Stomach (tissue), 9 donors: Measurements from ENCODE around the gene KRTAP10-12. TPM values are rescaled to one million over a fixed set of nuclear protein-coding genes. Genes with fewer than 3 reads are reported as not detected.

ENCODE experiments used
- DNase-seq, 2 donors: peaks; one replicate each; pipeline versions ENCODE4 v3.0.0 to v3.0.0-alpha.2; 2013 to 2019
- H3K27ac ChIP-seq, 5 donors: fragments of 200-600 bp in 4 of 5; sonication (generic) in 4 of 5; one replicate each; pipeline ENCODE4 v1.5.1; 2013 to 2019; ENCODE audit warnings: mild to moderate bottlenecking in 1 of 5, moderate library complexity in 1 of 5
- H3K27me3 ChIP-seq, 3 donors: fragments of 200-600 bp; sonication (generic); one replicate each; pipeline ENCODE4 v1.5.1; 2017 to 2019; ENCODE audit warnings: mixed run types in 1 of 3
- H3K36me3 ChIP-seq, 4 donors: fragments of 200-600 bp; sonication (generic); 1 replicate in 3 of 4; 2 replicates in 1 of 4; pipeline ENCODE4 v1.5.1; 2016 to 2019
- H3K4me1 ChIP-seq, 4 donors: fragments of 200-600 bp; sonication (generic); one replicate each; pipeline ENCODE4 v1.5.1; 2016 to 2019
- H3K4me3 ChIP-seq, 4 donors: fragments of 200-600 bp; sonication (generic) in 3 of 4; one replicate each; pipeline ENCODE4 v1.5.1; 2016 to 2019; ENCODE audit warnings: mild to moderate bottlenecking in 1 of 4
- H3K9me3 ChIP-seq, 4 donors: fragments of 200-600 bp; sonication (generic); one replicate each; pipeline ENCODE4 v1.5.1; 2016 to 2019
- CTCF ChIP-seq, 7 experiments: fragments of 450-650 bp in 4 of 7; fragments of 200-600 bp in 3 of 7; sonication (generic) in 3 of 7; IDR thresholded peaks; one replicate each; pipeline ENCODE4 v1.5.1; 2016 to 2019; ENCODE audit warnings: antibody characterized with exemption in 7 of 7, control low read depth in 2 of 7, mild to moderate bottlenecking in 1 of 7
- EP300 ChIP-seq: sonication (generic); formaldehyde crosslinking; IDR thresholded peaks from one replicate; pipeline ENCODE4 v1.6.1; 2017; ENCODE audit warnings: antibody characterized with exemption
- POLR2A ChIP-seq, 4 donors: fragments of 450-650 bp; IDR thresholded peaks; one replicate each; pipeline ENCODE4 v1.6.1; 2016; ENCODE audit warnings: antibody characterized with exemption in 4 of 4, control low read depth in 2 of 4, mild to moderate bottlenecking in 1 of 4, moderate library complexity in 1 of 4
- POLR2AphosphoS5 ChIP-seq, 3 donors: sonication (generic); formaldehyde crosslinking; IDR thresholded peaks; one replicate each; pipeline ENCODE4 v1.6.1; 2016; ENCODE audit warnings: antibody characterized with exemption in 3 of 3
- WGBS, 5 donors: extraction: QIAGEN DNeasy Blood & Tissue Kit in 3 of 5; methylation state at CpG; one replicate each; pipeline versions ENCODE4 v1.1.5 to v1.1.7; 2013 to 2018; 5-methylcytosine and 5-hydroxymethylcytosine counted together
- intact Hi-C: fragments of 100-400 bp; cut with DNase I; formaldehyde crosslinking; loops from one replicate; pipeline ENCODE4 v1.15.1; 2023; ENCODE audit warnings: low total_unique reads
- polyA plus RNA-seq, 3 donors: library from polyadenylated mRNA; stranded (reverse); fragments of 200-250 nt; gene quantifications; one replicate each; pipeline ENCODE4 v1.2.3, GENCODE V29; 2013
- total RNA-seq, 5 donors: library from RNA; depleted of rRNA; stranded (reverse); fragments of >200 nt; gene quantifications; one replicate each; pipeline versions ENCODE4 v1.1.0 to v1.2.3, GENCODE V29; 2014 to 2016
- donor health status: healthy with polysubstance abuse.
- donor health status: Bipolar disorder and iron deficiency.
- donor health status: healthy.

Gene KRTAP10-12
- total and polyA plus RNA-seq, 8 donors: not detected

- TF ChIP-seq POLR2AphosphoS5 (IDR thresholded peaks at IDR 0.05) (no peak), EP300 (no peak), CTCF (IDR thresholded peaks at IDR 0.05) (no peak), POLR2A (IDR thresholded peaks at IDR 0.05) (no peak)
- Histone ChIP-seq H3K27me3 (peaks cover 9 to 65% (median 44%) of the 10 kb centered on the region in 3 donors), H3K4me3 (no peak overlapping the region), H3K36me3 (no peaks in the 10 kb centered on the region), H3K9me3 (peaks cover 3 to 24% (median 20%) of the 10 kb centered on the region in 4 donors), H3K4me1 (no peaks in the 10 kb centered on the region), H3K27ac (no peak overlapping the region)
- WGBS, 5 donors: 55 to 74% (median 60%) methylated on average over 8 to 10 of the region's 10 CpGs
- intact Hi-C loops: no loop called here
- no peak for DNase-seq
Measured at GRCh38 chr21:44696572-44696971, 400 bp upstream of the KRTAP10-12 start.

GRCh38 chr21:44697811-44698734 is 1.1 kb downstream of the KRTAP10-12 start:
- Histone ChIP-seq H3K27ac (no peak overlapping the region), H3K27me3 (peaks cover 9 to 80% (median 58%) of the 10 kb centered on the region in 3 donors), H3K36me3 (no peaks in the 10 kb centered on the region), H3K4me3 (no peak overlapping the region), H3K4me1 (no peaks in the 10 kb centered on the region), H3K9me3 (peaks cover 3 to 14% (median 12%) of the 10 kb centered on the region in 4 donors)
- no peak for DNase-seq
- 28 to 34% (median 30%) methylated on average over 13 to 35 of the region's 35 CpGs for WGBS, 5 donors
- intact Hi-C loops: no loop called here
- TF ChIP-seq CTCF (IDR thresholded peaks at IDR 0.05) (no peak), EP300 (no peak), POLR2AphosphoS5 (IDR thresholded peaks at IDR 0.05) (no peak), POLR2A (IDR thresholded peaks at IDR 0.05) (no peak)

GRCh38 chr21:44699502-44700001 is 2.6 kb downstream of the KRTAP10-12 start:
- Histone ChIP-seq H3K4me1 (no peaks in the 10 kb centered on the region), H3K9me3 (no peaks in the 10 kb centered on the region), H3K27me3 (peaks cover 9 to 94% (median 73%) of the 10 kb centered on the region in 3 donors), H3K27ac (no peak overlapping the region), H3K4me3 (no peak overlapping the region), H3K36me3 (no peaks in the 10 kb centered on the region)
- DNase-seq: no peak
- 40 to 65% (median 50%) methylated on average over 15 to 17 of the region's 17 CpGs for WGBS, 5 donors
- intact Hi-C loops: no loop called here
- no peak for TF ChIP-seq EP300
- TF ChIP-seq POLR2AphosphoS5 (IDR thresholded peaks at IDR 0.05): no peak
- no peak for TF ChIP-seq POLR2A (IDR thresholded peaks at IDR 0.05)
- no peak for TF ChIP-seq CTCF (IDR thresholded peaks at IDR 0.05)

GRCh38 chr21:44700101-44701022 is 3.4 kb downstream of the KRTAP10-12 start:
- Histone ChIP-seq H3K27ac (no peak overlapping the region), H3K9me3 (no peaks in the 10 kb centered on the region), H3K4me1 (no peaks in the 10 kb centered on the region), H3K27me3 (peaks cover 9 to 94% (median 77%) of the 10 kb centered on the region in 3 donors), H3K36me3 (no peaks in the 10 kb centered on the region), H3K4me3 (no peak overlapping the region)
- no peak for TF ChIP-seq EP300
- no peak for TF ChIP-seq POLR2AphosphoS5 (IDR thresholded peaks at IDR 0.05)
- no peak for TF ChIP-seq POLR2A (IDR thresholded peaks at IDR 0.05)
- TF ChIP-seq CTCF (IDR thresholded peaks at IDR 0.05): no peak
- intact Hi-C loops: no loop called here
- 46 to 57% (median 52%) methylated on average over 17 to 21 of the region's 21 CpGs for WGBS, 5 donors
- DNase-seq: no peak
